Upper lobe of right lung (tissue), 1 donor: ENCODE results near the gene SPRR4. TPM values are rescaled to one million over a fixed set of nuclear protein-coding genes. Genes with fewer than 3 reads are reported as not detected.

Source experiments
- ATAC-seq: fragments of 200-7000 bp; cut with Tn5 transposase; one replicate; pipeline ENCODE4 v1.9.1; 2020; ENCODE audit warnings: mild to moderate bottlenecking, moderate library complexity
- DNase-seq: peaks from one replicate; pipeline ENCODE4 v3.0.0-alpha.2; 2020
- H3K27ac ChIP-seq: fragments of 200-600 bp; one replicate; pipeline ENCODE4 v1.8.0; 2022
- H3K27me3 ChIP-seq: fragments of 200-600 bp; one replicate; pipeline ENCODE4 v1.8.0; 2022; ENCODE audit warnings: mild to moderate bottlenecking
- H3K36me3 ChIP-seq: fragments of 200-600 bp; one replicate; pipeline ENCODE4 v1.8.0; 2022
- H3K4me1 ChIP-seq: fragments of 200-600 bp; one replicate; pipeline ENCODE4 v1.8.0; 2022
- H3K4me3 ChIP-seq: fragments of 200-600 bp; one replicate; pipeline ENCODE4 v1.8.0; 2022; ENCODE audit warnings: mild to moderate bottlenecking
- H3K9me3 ChIP-seq: fragments of 200-600 bp; one replicate; pipeline ENCODE4 v1.8.0; 2022
- intact Hi-C: fragments of 100-400 bp; cut with DNase I; formaldehyde crosslinking; loops from one replicate; pipeline ENCODE4 v1.11.0; 2022
- total RNA-seq: library from RNA; stranded (reverse); fragmentation: NEBNext Ultra II Directional; extraction: Animal tissue kit (Norgen Biotek cat#: 25700); gene quantifications from one replicate; pipeline ENCODE4 v1.2.1, GENCODE V29; 2021
- TF ChIP-seq, protein P1 (sequence below): fragments of 200-600 bp; IDR thresholded peaks from one replicate; pipeline ENCODE4 v1.8.0; 2022; ENCODE audit warnings: antibody characterized with exemption
- donor health status: DM: no; HTN: yes; CAD: no; lungs with severe emphysema.

The SPRR4 gene
- total RNA-seq, 1 donor from 2014 or later: not detected

- Histone ChIP-seq H3K9me3 (no peaks in the 10 kb centered on the region), H3K4me3 (no peak overlapping the region), H3K27ac (no peak overlapping the region), H3K27me3 (no peaks in the 10 kb centered on the region), H3K36me3 (no peaks in the 10 kb centered on the region), H3K4me1 (no peaks in the 10 kb centered on the region)
- DNase-seq (no peak), ATAC-seq (no peak)
- intact Hi-C loops: no loop called here
- TF ChIP-seq, protein P1, sequence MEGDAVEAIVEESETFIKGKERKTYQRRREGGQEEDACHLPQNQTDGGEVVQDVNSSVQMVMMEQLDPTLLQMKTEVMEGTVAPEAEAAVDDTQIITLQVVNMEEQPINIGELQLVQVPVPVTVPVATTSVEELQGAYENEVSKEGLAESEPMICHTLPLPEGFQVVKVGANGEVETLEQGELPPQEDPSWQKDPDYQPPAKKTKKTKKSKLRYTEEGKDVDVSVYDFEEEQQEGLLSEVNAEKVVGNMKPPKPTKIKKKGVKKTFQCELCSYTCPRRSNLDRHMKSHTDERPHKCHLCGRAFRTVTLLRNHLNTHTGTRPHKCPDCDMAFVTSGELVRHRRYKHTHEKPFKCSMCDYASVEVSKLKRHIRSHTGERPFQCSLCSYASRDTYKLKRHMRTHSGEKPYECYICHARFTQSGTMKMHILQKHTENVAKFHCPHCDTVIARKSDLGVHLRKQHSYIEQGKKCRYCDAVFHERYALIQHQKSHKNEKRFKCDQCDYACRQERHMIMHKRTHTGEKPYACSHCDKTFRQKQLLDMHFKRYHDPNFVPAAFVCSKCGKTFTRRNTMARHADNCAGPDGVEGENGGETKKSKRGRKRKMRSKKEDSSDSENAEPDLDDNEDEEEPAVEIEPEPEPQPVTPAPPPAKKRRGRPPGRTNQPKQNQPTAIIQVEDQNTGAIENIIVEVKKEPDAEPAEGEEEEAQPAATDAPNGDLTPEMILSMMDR: no peak
Observed at GRCh38 chr1:152940614-152941013, 29.8 kb upstream of the SPRR4 start.

GRCh38 chr1:152941037-152941711, 29.3 kb upstream of the SPRR4 start:
- ATAC-seq: no peak
- DNase-seq: no peak
- H3K4me3 ChIP-seq: no peak overlapping the region
- intact Hi-C loops: no loop called here
- H3K27ac ChIP-seq: no peak overlapping the region
- H3K27me3 ChIP-seq: no peaks in the 10 kb centered on the region
- no peaks in the 10 kb centered on the region for H3K9me3 ChIP-seq
- no peaks in the 10 kb centered on the region for H3K36me3 ChIP-seq
- H3K4me1 ChIP-seq: no peaks in the 10 kb centered on the region
- TF ChIP-seq, protein P1: no peak

- no peaks in the 10 kb centered on the region for H3K4me1 ChIP-seq
- ATAC-seq: no peak
- no peaks in the 10 kb centered on the region for H3K27me3 ChIP-seq
- no peak overlapping the region for H3K27ac ChIP-seq
- DNase-seq: no peak
- H3K9me3 ChIP-seq: no peaks in the 10 kb centered on the region
- intact Hi-C loops: no loop called here
- TF ChIP-seq, protein P1: no peak
- H3K4me3 ChIP-seq: no peak overlapping the region
- no peaks in the 10 kb centered on the region for H3K36me3 ChIP-seq
Observed at GRCh38 chr1:152942161-152942560, 28.3 kb upstream of the SPRR4 start.

GRCh38 chr1:152946248-152946647, 24.2 kb upstream of the SPRR4 start:
- Histone ChIP-seq H3K9me3 (no peaks in the 10 kb centered on the region), H3K4me3 (no peak overlapping the region), H3K27ac (no peak overlapping the region), H3K36me3 (no peaks in the 10 kb centered on the region), H3K27me3 (no peaks in the 10 kb centered on the region), H3K4me1 (no peaks in the 10 kb centered on the region)
- no peak for ATAC-seq
- DNase-seq: no peak
- intact Hi-C loops: no loop called here
- TF ChIP-seq, protein P1: no peak

- DNase-seq (no peak), ATAC-seq (no peak)
- no peaks in the 10 kb centered on the region for H3K27me3 ChIP-seq
- no peak within 1 kb of the TSS for H3K27ac ChIP-seq
- H3K4me3 ChIP-seq: no peak within 1 kb of the TSS
- TF ChIP-seq, protein P1: no peak
- no peaks in the 10 kb centered on the region for H3K36me3 ChIP-seq
- H3K4me1 ChIP-seq: no peaks in the 10 kb centered on the region
- intact Hi-C loops: no loop called here
- no peaks in the 10 kb centered on the region for H3K9me3 ChIP-seq
Observed at GRCh38 chr1:152946651-152947256, 23.7 kb upstream of the SPRR4 start, which contains the start of gene SPRR5. Gene SPRR5, plus strand, starts transcription at chr1:152947206. Its CDS starts 1,349 bp downstream, at chr1:152948555.
